ENCODE results near the gene GABRG3. TPM values are rescaled to one million over a fixed set of nuclear protein-coding genes. Genes with fewer than 3 reads are reported as not detected.

Gene GABRG3
- total RNA-seq, 1 experiment from 2014 or later: 0.15 TPM

- no peak overlapping the region for H2BK20ac ChIP-seq (ENCODE audit: low read depth, low read length, poor library complexity, severe bottlenecking)
- no peaks in the 10 kb centered on the region for H3K79me2 ChIP-seq (ENCODE audit: insufficient read depth, low read length)
- no peaks in the 10 kb centered on the region for H3K9me3 ChIP-seq (ENCODE audit: control insufficient read depth, low read depth, low read length)
- no peak overlapping the region for H3K27ac Mint-ChIP-seq
- H3K27ac ChIP-seq (ENCODE audit: insufficient read length, low read depth, low read length): no peak overlapping the region
- no peak overlapping the region for H3K4ac ChIP-seq (ENCODE audit: low read depth, low read length)
- no peak overlapping the region for H3K4me2 ChIP-seq (ENCODE audit: insufficient read depth, insufficient read length, low read length)
- no peaks in the 10 kb centered on the region for H3K27me3 ChIP-seq (ENCODE audit: insufficient read depth, low read length)
- no peak overlapping the region for H3K56ac ChIP-seq (ENCODE audit: insufficient read length, low read depth, low read length)
- no peak overlapping the region for H2BK120ac ChIP-seq (ENCODE audit: low read depth, low read length, poor library complexity, severe bottlenecking)
- no peaks in the 10 kb centered on the region for H3K36me3 Mint-ChIP-seq (ENCODE audit: insufficient read depth in 1 of 3, low read depth in 3 of 3)
- no peak overlapping the region for H4K8ac ChIP-seq (replicated peaks; ENCODE audit: insufficient read length, low read depth, low read length)
- no peak overlapping the region for H4K5ac ChIP-seq (ENCODE audit: insufficient read length, low read depth, low read length)
- H3K79me1 ChIP-seq (ENCODE audit: insufficient read depth, low read depth, low read length, poor library complexity, severe bottlenecking): no peaks in the 10 kb centered on the region
- no peaks in the 10 kb centered on the region; a peak in 2 of 5 replicates for H3K9me3 Mint-ChIP-seq
- no peaks in the 10 kb centered on the region for H4K20me1 ChIP-seq (ENCODE audit: control insufficient read depth, insufficient read depth, insufficient read length)
- no peak overlapping the region for H2BK15ac ChIP-seq (ENCODE audit: low read depth, low read length)
- TF ChIP-seq, protein P1, sequence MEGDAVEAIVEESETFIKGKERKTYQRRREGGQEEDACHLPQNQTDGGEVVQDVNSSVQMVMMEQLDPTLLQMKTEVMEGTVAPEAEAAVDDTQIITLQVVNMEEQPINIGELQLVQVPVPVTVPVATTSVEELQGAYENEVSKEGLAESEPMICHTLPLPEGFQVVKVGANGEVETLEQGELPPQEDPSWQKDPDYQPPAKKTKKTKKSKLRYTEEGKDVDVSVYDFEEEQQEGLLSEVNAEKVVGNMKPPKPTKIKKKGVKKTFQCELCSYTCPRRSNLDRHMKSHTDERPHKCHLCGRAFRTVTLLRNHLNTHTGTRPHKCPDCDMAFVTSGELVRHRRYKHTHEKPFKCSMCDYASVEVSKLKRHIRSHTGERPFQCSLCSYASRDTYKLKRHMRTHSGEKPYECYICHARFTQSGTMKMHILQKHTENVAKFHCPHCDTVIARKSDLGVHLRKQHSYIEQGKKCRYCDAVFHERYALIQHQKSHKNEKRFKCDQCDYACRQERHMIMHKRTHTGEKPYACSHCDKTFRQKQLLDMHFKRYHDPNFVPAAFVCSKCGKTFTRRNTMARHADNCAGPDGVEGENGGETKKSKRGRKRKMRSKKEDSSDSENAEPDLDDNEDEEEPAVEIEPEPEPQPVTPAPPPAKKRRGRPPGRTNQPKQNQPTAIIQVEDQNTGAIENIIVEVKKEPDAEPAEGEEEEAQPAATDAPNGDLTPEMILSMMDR (conservative IDR thresholded peaks at IDR 0.05): no peak
- H2BK12ac ChIP-seq (ENCODE audit: insufficient read length, low read depth, low read length): no peak overlapping the region
- no peak overlapping the region for H3T11ph ChIP-seq (ENCODE audit: low read length)
- no peak overlapping the region for H3K23ac ChIP-seq (ENCODE audit: insufficient read length, low read depth, low read length)
- no peak overlapping the region for H3K4me3 Mint-ChIP-seq
- H3K23me2 ChIP-seq (ENCODE audit: insufficient read length, low read depth, low read length, poor library complexity, severe bottlenecking): no peaks in the 10 kb centered on the region
- H3K27me3 Mint-ChIP-seq (ENCODE audit: low read depth): peaks cover 3% of the 10 kb centered on the region
- no peak overlapping the region for H2AK5ac ChIP-seq (ENCODE audit: insufficient read length, low read length)
- no peak overlapping the region for H4K91ac ChIP-seq (ENCODE audit: insufficient read length, low read depth, low read length)
- no peak overlapping the region for H3K9ac ChIP-seq (ENCODE audit: extremely low read depth, insufficient read length, low read length)
- H2BK5ac ChIP-seq (ENCODE audit: insufficient read length, low read length): no peak overlapping the region
- peaks cover 0 to 7% of the 10 kb centered on the region in 2 experiments; a peak in 2 of 4 replicates for H3K4me1 Mint-ChIP-seq
- WGBS (ENCODE audit: extremely low coverage, insufficient read length, low lambda C conversion rate): no CpG with 5 or more reads among the region's 4 CpGs
- DNase-seq: no peak
- H3K18ac ChIP-seq (ENCODE audit: insufficient read length, low read depth, low read length): no peak overlapping the region
- no peak overlapping the region for H3K14ac ChIP-seq (ENCODE audit: insufficient read depth, low read length)
- H2AFZ ChIP-seq (ENCODE audit: low read length): no peak overlapping the region
- no peaks in the 10 kb centered on the region for H3K4me1 ChIP-seq (ENCODE audit: insufficient read depth, low read length)
These were observed 251.5 kb downstream of the GABRG3 start for GRCh38 chr15:27222479-27222878.
